ENCODE data around the gene LUC7L.
"Not testable (repeated sequence)": the region's sequence is repeated elsewhere in the genome, so short reads cannot be mapped to it uniquely, and the experiment has no call there.

LUC7L gene

DNA sequence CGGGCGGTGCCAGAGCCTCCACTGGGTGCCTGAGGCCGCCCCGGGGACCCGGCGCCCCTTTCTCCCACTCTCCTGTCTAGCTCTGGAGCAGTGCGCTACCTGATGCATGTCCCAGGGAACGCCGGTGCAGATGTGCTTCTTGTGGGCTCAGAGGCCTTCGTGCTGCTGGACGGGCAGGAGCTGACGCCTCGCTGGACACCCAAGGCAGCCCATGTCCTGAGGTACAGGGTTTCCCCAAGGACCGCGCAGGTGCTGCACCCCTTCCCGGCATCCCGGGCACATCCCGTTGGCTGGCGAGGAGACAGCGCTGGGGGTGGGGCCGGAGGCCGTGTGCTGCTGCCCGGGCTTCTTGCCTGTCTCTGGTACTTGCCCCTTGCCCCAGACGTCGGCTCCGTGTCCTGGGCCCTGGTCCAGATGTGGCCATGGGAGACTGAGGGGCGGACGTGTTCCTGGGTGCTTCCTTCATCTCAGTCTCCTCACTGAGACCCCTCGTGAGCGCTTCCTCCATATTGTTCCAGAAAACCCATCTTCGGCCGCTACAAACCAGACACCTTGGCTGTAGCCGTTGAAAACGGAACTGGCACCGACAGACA lies 34.0 kb upstream of the LUC7L start:
- DNase-seq = no peak

DNA sequence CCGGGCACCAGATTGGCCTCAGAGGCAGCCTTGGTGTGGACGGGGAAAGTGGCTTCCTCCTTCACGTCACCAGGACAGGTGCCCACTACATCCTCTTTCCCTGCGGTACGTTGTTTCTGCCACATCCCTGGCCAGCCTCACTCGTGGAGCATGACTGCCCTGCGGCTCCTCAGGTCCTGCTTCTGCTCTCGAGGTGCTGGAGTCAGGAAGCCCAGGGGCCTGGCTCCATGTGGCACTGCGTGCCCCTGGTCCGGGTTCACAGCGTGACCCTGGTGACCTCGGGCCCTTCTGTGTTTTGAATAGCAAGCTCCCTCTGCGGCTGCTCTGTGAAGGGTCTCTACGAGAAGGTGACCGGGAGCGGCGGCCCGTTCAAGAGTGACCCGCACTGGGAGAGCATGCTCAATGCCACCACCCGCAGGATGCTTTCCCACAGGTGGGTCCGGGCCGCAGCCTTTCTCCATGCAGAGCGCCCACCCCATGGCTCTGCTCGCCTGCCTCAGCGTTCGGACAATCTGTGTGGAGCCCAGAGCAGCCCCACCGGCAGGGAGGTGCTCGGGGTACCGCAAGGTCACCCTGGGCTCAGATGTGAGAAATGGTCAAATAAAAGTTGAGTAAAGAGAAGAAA lies 33.0 kb upstream of the LUC7L start:
- DNase-seq = no peak

DNA sequence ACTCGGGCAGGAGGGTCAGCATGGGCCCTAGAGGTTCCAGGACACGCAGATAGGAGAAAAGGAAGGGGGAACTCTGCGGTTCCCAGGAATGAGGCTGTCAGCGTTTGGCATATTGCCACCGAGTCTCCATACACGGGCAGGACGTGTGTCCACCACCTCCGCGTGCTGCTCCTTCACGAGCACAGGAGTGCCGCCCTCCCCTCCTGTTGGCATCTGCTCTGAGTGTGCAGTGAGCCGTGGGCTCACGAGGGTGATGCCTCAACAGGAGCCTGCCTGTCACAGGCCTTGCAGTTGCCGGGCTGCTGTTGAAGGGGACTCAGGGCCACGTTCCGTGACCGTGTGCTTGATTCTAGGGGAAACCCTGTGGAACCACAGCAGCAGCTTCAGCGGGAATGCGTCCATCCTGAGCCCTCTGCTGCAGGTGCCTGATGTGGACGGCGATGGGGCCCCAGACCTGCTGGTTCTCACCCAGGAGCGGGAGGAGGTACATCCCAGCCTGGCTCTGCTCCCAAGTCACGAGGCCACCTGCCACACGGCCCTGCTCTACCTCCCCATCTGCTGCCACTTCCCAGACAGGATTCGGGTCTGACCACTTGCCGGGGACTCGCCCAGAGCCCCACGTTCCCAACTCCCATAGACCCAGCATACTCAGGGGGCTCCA lies 31.9 kb upstream of the LUC7L start:
- no peak for DNase-seq

DNA sequence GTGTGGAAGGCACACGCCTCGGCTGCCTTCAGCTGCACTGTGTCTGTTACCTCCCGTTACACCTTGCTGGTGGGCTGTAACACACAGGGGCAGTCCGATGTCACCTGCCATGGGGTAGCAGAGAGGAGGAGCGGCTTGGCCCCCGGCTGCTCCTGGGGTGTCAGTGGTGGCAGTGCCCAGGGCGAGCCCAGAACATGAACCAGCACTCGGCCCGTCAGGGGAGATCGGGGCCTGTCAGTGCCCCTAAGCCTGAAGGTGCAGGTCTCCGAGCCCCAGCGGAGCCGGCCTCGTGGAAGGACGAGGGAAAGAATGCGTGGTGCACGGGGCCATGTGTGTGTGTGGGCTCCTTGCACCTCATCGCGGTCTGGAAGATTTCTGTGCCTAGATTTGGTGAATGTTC lies 31.1 kb upstream of the LUC7L start:
- no peak for DNase-seq

DNA sequence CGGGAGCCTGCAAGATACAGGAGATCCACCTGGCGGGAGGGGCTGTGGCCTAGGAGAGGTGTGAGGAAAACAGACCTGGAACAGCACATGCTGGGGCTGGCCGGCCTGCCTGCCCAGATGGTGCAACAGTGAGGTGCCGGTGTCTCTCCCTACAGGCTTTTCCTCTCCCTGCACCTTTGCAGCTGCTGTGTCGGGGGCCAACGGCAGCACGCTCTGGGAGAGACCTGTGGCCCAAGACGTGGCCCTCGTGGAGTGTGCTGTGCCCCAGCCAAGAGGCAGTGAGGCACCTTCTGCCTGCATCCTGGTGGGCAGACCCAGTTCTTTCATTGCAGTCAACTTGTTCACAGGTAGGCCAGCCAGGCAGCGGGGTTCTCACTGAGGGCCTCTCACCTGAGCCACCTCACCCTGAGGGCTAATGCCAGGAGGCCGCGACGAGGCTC lies 30.6 kb upstream of the LUC7L start:
- no peak for DNase-seq

DNA sequence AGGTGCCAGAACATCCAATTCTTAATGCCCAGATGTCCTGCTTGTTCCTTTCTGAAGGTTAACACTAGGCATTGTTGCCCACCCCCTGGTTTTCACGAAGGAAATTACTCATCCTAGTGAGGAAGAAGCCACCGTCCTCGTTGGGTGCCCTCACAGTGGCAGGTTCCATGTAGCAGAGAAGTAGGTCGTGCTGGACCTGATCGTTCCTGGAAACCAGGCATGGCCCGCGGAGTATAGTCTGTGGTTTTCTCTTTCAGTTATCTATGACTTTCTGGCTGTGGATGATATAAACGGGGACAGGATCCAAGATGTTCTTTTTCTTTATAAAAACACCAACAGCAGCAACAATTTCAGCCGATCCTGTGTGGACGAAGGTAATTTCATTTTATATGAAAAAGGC lies 30.0 kb upstream of the LUC7L start:
- DNase-seq = no peak

DNA sequence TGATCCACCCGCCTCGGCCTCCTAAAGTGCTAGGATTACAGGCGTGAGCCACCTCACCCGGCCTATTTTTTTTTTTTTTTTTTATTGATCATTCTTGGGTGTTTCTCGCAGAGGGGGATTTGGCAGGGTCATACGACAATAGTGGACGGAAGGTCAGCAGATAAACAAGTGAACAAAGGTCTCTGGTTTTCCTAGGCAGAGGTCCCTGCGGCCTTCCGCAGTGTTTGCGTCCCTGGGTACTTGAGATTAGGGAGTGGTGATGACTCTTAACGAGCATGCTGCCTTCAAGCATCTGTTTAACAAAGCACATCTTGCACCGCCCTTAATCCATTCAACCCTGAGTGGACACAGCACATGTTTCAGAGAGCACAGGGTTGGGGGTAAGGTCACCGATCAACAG lies 28.8 kb upstream of the LUC7L start:
- DNase-seq = not testable (repeated sequence)

DNA sequence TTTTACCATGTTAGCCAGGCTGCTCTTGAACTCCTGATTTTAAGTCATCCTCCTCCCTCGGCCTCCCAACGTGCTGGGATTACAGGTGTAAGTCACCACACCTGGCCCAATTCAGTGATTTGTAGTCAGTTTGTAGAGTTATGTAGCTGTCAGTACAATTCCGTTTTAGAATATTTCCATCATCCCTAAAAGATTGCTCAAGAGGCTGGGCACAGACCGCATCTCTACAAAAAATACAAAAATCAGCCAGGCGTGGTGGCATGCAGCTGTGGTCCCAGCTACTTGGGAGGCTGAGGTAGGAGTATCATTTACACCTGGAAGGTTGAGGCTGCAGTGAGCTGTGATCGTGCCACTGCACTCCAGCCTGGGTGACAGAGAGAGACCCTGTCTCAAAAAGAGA lies 25.9 kb upstream of the LUC7L start:
- DNase-seq = no peak

DNA sequence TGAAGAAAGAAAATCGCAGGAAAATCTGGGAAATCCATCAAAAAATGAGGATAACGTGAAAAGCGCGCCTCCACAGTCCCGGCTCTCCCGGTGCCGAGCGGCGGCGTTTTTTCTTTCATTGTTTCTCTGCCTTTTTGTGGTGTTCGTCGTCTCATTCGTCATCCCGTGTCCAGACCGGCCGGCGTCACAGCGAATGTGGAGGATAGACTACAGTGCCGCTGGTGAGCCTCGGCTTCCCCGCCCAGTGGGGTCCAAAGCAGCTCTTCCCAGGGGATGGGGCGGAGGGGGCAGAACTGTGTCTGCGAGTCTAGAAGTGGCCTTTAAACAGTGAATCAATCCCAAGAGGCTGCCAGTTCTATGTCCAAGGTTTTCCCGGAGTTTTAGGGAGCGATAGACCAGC lies 25.2 kb upstream of the LUC7L start:
- no peak for DNase-seq

DNA sequence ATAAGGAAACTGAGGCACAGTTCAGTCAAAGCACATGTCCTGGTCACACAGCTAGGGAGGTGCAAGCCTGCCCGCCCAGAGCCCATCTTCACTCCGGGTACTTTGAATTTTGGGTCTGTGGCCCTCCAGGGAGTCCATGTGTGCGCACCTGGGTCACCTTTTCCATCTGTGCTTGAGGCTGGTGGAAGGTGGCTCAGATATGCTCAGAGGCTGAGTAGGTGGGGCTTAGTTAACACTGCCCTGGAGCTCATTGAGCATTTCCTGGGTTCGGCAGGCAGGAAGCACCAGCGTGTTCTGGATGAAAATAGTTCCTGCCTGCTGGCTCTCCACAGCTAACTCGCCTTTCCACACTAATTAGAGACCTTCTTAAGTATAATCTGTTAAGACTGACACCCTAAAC lies 24.6 kb upstream of the LUC7L start:
- DNase-seq = no peak

DNA sequence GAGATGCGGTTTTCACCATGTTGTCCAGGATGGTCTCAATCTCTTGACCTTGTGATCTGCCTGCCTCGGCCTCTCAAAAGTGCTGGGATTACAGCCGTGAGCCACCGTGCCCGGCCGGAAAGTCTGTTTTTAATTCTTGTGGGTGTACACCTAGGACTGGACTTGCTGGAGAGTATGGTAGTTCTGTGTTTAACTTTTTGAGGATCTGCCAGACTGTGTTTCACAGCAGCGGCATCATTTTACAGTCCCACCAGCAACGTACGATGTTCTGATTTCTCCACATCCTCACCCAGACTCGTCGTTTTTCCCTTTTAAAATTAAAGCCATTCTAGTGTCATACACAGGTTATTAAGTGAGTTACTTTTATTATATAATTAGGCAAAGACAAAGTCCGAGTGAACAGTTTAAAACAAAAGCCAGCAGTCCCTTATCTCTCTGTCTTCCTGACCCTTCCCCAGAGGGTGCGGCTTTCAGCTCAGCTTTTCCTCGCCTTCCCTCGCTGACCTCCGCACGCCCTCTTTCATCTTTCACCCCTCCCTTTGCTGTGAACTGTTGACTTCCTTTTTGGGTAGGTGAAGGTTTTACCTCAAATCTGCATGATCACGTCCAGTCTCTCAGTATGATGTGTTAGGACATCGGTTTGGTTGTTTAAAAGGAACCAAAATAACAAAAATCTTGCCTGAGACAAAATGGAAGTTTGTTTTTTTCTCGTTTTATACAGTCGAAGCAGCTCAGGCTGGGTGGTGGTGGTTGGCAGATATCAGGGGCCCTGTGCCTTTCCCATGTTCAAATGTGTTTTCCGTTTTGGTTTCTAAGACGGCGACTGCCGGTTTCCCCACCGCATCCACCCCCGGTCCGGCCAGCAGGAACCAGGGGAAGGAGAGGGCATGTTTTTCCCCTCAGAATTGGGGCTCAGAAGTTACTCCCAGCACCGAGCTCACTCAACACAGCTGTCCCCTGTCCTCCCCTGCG lies 23.4 kb upstream of the LUC7L start:
- DNase-seq = no peak

DNA sequence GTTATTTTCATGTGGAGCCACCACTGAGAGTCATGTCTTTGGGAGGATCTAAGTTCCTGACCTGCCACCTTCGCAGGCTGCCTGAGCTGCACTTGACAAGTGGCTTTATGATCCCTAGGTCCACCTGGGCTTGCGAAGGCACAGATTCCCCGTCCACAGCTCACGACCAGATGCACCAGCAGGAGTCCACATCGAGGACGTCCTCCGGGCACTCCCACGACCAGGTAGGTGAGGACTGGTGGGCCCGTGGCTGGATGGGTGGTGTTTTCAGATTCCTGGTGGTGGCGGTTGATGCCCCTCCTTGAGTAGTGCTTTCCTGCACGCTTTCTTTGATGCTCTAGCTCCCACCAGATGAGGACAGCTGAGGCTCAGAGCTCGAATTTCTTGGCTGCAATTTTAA lies 20.2 kb upstream of the LUC7L start:
- DNase-seq = no peak

DNA sequence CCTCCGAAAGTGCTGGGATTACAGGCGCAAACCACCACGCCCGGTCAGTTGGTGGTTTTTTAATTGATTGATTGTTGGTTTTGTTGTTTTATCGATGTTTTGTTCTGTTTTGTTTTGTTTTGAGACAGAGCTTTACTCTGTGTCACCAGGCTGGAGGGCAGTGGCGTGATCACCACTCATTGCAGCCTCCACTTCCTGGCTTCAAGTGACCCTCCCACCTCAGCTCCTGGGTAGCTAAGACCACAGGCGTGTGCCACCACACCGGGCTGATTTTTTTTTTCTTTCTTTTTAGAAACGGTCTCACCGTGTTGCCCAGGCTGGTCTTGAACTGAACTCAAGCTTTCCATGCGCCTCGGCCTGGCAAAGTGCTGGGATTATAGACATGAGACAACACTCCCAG lies 17.8 kb upstream of the LUC7L start:
- DNase-seq = no peak

DNA sequence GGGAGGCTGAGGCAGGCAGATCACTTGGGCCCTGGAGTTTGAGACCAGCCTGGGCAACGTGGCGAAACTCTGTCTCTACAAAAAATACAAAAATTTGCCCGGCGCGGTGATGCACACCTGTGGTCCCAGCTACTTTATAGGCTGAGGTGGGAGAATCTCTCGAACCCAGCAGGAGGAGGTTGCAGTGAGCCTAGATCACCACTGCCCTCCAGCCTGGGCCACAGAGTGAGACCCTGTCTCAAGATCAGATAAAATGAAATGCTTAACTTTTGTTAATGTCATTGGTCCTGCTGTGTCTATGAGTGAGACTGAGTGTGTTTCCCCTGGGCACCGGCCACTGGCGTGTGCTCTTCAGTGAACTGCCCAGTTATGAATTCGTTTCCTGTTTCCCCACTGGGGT lies 15.9 kb upstream of the LUC7L start:
- no peak for DNase-seq

DNA sequence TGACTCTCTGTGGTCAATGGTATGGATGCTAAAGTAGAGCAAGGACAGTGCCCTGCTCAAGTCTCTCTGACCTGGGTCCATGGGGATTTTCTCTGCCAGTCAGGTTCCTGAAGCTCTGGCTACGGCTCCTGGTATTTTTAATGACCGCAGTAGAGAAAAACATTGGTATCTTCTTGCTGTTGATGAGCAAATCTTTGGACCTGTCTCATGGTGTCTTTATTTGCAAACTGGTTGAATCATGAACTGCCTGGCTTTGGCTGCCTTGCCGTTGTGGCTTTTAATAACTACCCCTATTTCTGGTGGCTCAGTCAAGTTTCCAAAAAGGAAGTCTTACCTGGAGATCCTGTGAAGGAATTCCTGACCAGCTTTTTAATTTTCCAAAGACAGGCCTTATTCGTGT lies 14.1 kb upstream of the LUC7L start:
- DNase-seq = no peak

DNA sequence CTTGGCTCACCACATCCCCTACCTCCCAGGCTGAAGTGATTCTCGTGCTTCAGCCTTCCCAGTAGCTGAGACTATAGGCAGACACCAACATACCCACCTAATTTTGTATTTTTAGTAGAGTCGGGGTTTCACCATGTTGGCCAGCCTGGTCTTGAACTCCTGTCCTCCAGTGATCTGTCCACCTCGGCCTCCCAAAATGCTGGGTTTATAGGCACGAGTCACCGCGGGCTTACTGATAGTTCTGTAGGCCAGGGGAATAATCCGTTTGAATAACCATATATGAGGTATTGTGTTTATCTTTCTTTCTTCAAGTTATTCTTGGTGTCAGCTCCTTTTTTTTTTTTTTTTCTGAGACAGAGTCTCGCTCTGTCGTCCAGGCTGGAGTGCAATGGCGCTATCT lies 13.0 kb upstream of the LUC7L start:
- DNase-seq = no peak

DNA sequence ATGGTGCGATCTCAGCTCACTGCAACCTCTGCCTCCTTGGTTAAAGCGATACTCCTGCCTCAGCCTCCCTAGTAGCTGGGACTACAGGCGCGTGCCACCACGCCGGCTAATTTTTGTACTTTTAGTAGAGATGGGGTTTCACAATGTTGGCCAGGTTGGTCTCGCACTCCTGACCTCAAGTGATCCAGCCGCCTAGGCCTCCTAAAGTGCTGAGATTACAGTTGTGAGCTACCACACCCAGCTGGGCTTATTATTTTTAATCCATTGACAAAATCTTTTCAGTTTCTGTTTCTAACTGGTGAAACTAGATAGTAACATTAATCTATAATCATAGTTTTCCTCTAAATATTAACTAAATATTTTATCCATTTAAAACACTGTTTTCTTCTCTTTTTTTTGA lies 11.3 kb upstream of the LUC7L start:
- DNase-seq = no peak

DNA sequence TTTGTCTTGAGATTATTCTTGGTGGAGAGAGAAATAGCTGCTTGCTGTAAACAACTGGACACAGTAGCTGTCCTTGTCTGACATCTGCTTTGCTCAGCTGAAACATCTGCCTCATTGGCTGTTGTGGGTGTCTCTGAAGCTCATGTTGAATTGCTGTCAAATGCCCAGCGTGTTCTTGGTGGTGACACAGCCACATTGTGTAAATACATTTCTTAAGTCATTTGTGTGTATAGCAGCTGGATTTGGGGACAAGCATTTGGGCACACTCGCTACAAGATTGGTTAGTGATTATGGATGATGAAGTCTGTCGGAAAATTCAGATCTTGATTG lies 10.7 kb upstream of the LUC7L start:
- no peak for DNase-seq

DNA sequence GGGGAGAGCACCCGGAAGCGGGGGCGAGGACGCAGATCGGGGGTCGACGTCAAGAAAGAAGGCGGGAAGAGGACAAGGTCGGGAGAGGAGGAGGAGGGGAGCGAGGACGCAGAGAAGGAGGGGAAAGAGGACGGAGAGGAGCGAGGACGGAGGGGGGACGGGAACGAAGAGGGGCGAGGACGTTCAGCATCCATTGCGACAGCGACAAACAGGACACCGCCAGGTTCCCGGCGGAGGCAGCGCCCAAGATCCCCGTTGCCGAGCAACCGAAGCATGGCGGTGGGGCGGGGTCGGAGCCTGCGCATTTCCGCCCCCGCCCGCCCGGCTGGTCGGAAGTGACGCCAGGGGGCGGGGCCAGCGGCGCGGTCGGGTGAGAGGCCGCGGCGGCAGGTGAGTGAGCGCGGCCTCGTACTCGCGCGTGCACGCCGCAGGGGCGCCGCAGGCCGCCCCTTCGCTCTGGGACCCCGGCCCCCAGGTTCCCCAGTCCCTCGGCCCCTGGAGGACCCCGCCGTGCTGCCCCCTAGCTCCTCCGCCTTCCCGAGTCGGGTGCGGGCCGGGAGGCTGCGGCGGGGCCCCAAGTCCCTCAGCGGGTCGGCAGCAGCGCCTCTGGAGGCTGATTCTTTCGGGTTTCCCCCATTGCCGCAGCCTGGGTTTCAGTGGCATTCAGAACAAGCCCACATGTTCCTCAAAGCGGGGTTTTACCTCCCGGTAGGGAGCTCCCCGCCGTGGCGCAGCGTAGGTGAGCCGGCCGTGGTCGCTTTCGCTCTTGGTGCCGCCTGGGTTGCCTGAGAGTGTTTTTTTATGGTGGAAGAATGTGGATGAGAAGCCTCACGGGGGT lies 5.4 kb upstream of the LUC7L start, which contains the start of gene FAM234A:
Gene FAM234A (plus strand): TSS at position 354 of the 838 bp plus-strand sequence. CDS start 19,593 bp downstream, outside the sequence.
- peak; percentile 94 for DNase-seq

DNA sequence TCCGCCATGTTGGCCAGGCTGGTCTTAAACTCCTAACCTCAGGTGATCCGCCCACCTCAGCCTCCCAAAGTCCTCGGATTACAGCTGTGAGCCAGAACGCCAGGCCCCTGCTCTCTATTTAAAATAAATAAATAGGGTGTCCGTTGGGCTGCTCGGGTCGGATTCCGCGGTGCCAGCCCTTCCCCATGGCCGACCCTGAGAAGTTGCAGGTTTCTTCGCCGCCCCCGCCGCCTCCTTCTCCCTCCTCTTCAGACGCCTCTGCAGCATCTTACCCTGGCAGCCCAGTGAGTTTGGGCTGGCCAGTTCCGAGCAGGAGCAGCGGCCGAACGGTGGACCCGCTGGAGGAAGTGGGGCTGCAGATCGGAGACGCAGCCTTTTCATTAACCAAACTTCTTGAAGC lies 1.7 kb upstream of the LUC7L start:
- no peak for DNase-seq

DNA sequence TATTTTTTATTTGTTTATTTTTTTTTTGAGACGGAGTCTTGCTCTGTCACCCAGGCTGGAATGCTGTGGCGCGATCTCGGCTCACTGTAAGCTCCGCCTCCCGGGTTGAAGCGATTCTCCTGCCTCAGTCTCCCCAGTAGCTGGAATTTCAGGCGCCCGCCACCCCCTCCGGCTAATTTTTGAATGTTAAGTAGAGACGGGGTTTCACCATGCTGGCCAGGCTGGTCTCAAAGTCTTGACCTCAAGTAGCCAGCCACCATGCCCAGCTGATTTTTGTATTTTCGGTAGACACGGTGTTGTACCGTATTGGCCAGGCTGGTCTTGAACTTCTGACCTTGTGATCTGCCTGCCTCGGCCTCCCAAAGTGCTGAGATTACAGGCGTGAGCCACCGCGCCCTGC lies 1.1 kb upstream of the LUC7L start:
- DNase-seq = not testable (repeated sequence)

DNA sequence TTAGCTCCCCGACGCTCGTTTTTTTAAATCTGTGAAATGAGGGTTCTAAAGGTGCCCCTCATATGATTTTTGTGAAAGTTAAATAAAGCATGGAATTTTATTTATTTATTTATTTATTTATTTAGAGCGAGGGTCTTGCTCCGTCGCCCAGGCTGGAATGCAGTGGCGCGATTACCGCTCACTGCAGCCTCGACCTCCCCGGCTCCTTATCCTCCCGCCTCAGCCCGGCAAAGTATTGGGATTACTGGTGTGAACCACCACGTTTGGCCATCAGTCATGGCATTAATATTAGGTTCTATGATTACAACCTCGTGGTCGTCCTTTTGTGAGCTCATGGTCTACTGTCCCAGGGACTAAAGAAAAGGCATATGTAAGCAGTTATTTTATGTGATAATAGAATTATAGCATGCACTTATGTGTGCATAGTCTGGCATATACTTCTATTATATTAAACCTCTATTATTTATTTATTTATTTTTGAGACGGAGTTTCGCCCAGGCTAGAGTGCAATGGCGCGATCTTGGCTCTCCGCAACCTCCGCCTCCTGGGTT lies 557 bp upstream of the LUC7L start:
- DNase-seq = no peak

All from right forelimb (tissue), 1 donor.